Activated CD8-positive, alpha-beta T cell treated with anti-CD3 and anti-CD28 coated beads for 36 hours (primary cell): ENCODE measurements around the gene SPR. TPM values are rescaled to one million over a fixed set of nuclear protein-coding genes. Genes with fewer than 3 reads are reported as not detected.
A peak's percentile ranks its signal among the peaks of the same experiment; 100 is the strongest.

Experiments used
- ATAC-seq: fragments of 200-7000 bp; cut with Tn5 transposase; one replicate; pipeline ENCODE4 v1.10.0; 2021; ENCODE audit warnings: mild to moderate bottlenecking, moderate library complexity
- CTCF ChIA-PET: fragments of 350-600 bp; sonication (Branson Sonifier 250); formaldehyde crosslinking; loops from one replicate; lab custom pipeline; 2021; ENCODE audit warnings: antibody characterized with exemption; lab: Charles Lee
- POLR2A ChIA-PET: fragments of 350-600 bp; sonication (Branson Sonifier 250); formaldehyde crosslinking; loops from one replicate; lab custom pipeline; 2021; ENCODE audit warnings: antibody characterized with exemption; lab: Charles Lee
- DNase-seq: peaks from one replicate; pipeline ENCODE4 v3.0.0-alpha.2; 2020
- H3K27ac Mint-ChIP-seq: one replicate; pipeline ENCODE4 v1.8.0; 2021; ENCODE audit warnings: mild to moderate bottlenecking, mixed read lengths
- H3K27me3 Mint-ChIP-seq: one replicate; pipeline ENCODE4 v1.8.0; 2021; ENCODE audit warnings: mixed read lengths
- H3K36me3 Mint-ChIP-seq: one replicate; pipeline ENCODE4 v1.8.0; 2021; ENCODE audit warnings: low read depth, mixed read lengths
- H3K4me1 Mint-ChIP-seq: one replicate; pipeline ENCODE4 v1.8.0; 2021; ENCODE audit warnings: low read depth, mixed read lengths
- H3K4me3 Mint-ChIP-seq: one replicate; pipeline ENCODE4 v1.8.0; 2021; ENCODE audit warnings: mild to moderate bottlenecking, moderate library complexity, mixed read lengths
- H3K9me3 Mint-ChIP-seq: one replicate; pipeline ENCODE4 v1.8.0; 2021; ENCODE audit warnings: mixed read lengths
- intact Hi-C: fragments of 100-400 bp; cut with micrococcal nuclease; formaldehyde crosslinking; loops from one replicate; pipeline ENCODE4 v1.10.0; 2022
- total RNA-seq, 2 experiments: library from RNA; stranded (reverse); gene quantifications; one replicate each; pipeline ENCODE4 v1.2.3, GENCODE V29; 2021
- TF ChIP-seq, protein P1 (sequence below): fragments of 200-600 bp; IDR thresholded peaks from one replicate; pipeline ENCODE4 v1.8.0; 2022; ENCODE audit warnings: antibody characterized with exemption, mild to moderate bottlenecking

SPR gene
- total RNA-seq, 2 experiments from 2014 or later = 7.8 to 9.4 TPM

GRCh38 chr2:72919414-72920317 lies 32.5 kb downstream of the SPR start:
- ChIA-PET POLR2A (no interaction called here), CTCF (interaction anchor here (2.1 to 3.3 kb wide), 2 partner anchors 26 to 27 kb away, joined by 10 to 23 read pairs; no protein-coding TSS in a partner anchor)
- no peak overlapping the region for H3K27ac Mint-ChIP-seq

GRCh38 chr2:72920318-72921087 lies 33.3 kb downstream of the SPR start:
- ATAC-seq = peak; percentile 18
- CTCF ChIA-PET = interaction anchor here (2.1 kb wide), 1 partner anchor 27 kb away, joined by 10 read pairs; no protein-coding TSS in a partner anchor
- peak; percentile 43 for DNase-seq
- intact Hi-C loops = no loop called here
- Mint-ChIP-seq H3K9me3 (no peaks in the 10 kb centered on the region), H3K27me3 (peaks cover 71% of the 10 kb centered on the region), H3K27ac (no peak overlapping the region), H3K36me3 (no peaks in the 10 kb centered on the region), H3K4me1 (peaks cover 26% of the 10 kb centered on the region), H3K4me3 (peak overlapping the region; percentile 49)
- POLR2A ChIA-PET = no interaction called here
- TF ChIP-seq, protein P1, sequence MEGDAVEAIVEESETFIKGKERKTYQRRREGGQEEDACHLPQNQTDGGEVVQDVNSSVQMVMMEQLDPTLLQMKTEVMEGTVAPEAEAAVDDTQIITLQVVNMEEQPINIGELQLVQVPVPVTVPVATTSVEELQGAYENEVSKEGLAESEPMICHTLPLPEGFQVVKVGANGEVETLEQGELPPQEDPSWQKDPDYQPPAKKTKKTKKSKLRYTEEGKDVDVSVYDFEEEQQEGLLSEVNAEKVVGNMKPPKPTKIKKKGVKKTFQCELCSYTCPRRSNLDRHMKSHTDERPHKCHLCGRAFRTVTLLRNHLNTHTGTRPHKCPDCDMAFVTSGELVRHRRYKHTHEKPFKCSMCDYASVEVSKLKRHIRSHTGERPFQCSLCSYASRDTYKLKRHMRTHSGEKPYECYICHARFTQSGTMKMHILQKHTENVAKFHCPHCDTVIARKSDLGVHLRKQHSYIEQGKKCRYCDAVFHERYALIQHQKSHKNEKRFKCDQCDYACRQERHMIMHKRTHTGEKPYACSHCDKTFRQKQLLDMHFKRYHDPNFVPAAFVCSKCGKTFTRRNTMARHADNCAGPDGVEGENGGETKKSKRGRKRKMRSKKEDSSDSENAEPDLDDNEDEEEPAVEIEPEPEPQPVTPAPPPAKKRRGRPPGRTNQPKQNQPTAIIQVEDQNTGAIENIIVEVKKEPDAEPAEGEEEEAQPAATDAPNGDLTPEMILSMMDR = no peak

More at GRCh38 chr2:72919414-72920317, 32.5 kb downstream of the SPR start:
- no peak for DNase-seq
- TF ChIP-seq, protein P1 = no peak
- intact Hi-C loops = no loop called here
- H3K4me1 Mint-ChIP-seq = peaks cover 33% of the 10 kb centered on the region
- H3K9me3 Mint-ChIP-seq = no peaks in the 10 kb centered on the region
- no peak for ATAC-seq
- H3K36me3 Mint-ChIP-seq = no peaks in the 10 kb centered on the region
- H3K27me3 Mint-ChIP-seq = peaks cover 74% of the 10 kb centered on the region
- H3K4me3 Mint-ChIP-seq = no peak overlapping the region

- intact Hi-C loops = no loop called here
- TF ChIP-seq, protein P1 = no peak
- no peaks in the 10 kb centered on the region for H3K9me3 Mint-ChIP-seq
- ATAC-seq (no peak), DNase-seq (no peak)
- no peak overlapping the region for H3K4me3 Mint-ChIP-seq
- no peaks in the 10 kb centered on the region for H3K36me3 Mint-ChIP-seq
- ChIA-PET POLR2A (no interaction called here), CTCF (interaction anchor here (2.1 kb wide), 1 partner anchor 28 kb away, joined by 10 read pairs; no protein-coding TSS in a partner anchor)
- H3K4me1 Mint-ChIP-seq = peaks cover 24% of the 10 kb centered on the region
- H3K27me3 Mint-ChIP-seq = peaks cover 71% of the 10 kb centered on the region
- no peak overlapping the region for H3K27ac Mint-ChIP-seq
Measured at GRCh38 chr2:72921088-72921851, 34.1 kb downstream of the SPR start.

DNA sequence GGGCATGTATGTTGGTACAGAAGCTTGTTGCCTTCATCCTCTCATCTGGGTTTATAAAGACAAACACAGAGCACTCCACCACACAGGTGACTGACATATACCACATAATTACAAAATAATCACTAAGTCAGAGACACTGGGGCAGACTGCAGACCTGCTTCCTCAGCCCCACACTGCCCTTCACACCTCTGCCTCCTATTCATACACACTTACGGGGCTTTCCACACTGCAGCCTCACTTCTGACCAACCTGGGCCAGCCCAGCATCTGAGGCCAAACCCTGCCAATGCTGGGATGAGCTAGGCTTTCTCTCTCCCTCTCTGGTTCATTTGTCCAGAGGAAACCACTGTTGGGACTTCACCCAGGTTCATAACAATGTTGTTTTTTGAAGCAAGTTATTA lies 34.6 kb downstream of the SPR start:
- TF ChIP-seq, protein P1 = no peak
- Mint-ChIP-seq H3K27me3 (peaks cover 65% of the 10 kb centered on the region), H3K4me3 (no peak overlapping the region), H3K9me3 (no peaks in the 10 kb centered on the region), H3K4me1 (peaks cover 21% of the 10 kb centered on the region), H3K36me3 (no peaks in the 10 kb centered on the region), H3K27ac (no peak overlapping the region)
- ChIA-PET CTCF (interaction anchor here (2.1 kb wide), 1 partner anchor 29 kb away, joined by 10 read pairs; no protein-coding TSS in a partner anchor), POLR2A (no interaction called here)
- intact Hi-C loops = no loop called here
- ATAC-seq = no peak
- no peak for DNase-seq
